GM21576 (cell line): ENCODE results near the gene CDH7.

Experiments used
- ATAC-seq: cut with Tn5 transposase; IDR thresholded peaks from one replicate; pipeline ENCODE4 v1.9.1; 2021; ENCODE audit warnings: mild to moderate bottlenecking, moderate library complexity; ENCODE audit not compliant: unreplicated experiment

Gene CDH7

DNA sequence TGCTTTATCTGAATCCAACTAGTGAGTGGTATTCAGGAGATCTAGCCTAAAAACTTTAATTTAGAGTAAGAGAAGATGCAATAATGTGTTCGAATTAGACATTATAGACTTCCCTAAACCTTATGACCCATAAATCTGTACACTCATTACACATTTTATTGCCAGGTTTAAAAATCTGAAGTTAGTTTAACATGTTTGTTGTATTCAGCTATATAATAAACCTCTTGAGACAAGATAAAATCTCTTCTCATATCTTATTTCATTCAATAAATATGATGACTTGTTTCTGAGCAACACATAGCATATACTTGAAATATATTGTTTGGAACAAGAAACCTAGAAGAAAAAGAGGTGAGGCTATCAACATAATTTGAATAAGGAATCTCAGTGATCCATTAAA lies 150.7 kb downstream of the CDH7 start:
- no peak for ATAC-seq

DNA sequence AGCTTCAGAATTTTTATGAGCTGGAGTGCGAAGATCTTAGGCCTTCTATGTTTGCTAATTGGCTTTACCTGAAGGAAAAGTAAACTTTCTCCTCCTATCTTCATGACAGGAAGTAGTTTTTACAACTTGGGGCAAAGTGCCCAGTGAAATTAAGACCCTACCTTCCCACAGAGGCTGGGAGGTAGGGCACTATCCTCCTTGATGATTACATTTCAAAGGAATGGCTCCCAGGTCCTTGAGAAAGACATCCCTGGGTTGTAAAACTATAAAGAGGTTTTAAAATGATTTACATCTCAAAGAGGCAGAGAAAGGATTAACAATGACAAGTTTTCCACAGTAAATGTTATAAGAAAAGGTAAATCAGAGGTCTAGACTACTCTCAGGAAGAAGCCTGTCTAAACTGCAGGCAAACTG lies 155.8 kb downstream of the CDH7 start:
- ATAC-seq: no peak

DNA sequence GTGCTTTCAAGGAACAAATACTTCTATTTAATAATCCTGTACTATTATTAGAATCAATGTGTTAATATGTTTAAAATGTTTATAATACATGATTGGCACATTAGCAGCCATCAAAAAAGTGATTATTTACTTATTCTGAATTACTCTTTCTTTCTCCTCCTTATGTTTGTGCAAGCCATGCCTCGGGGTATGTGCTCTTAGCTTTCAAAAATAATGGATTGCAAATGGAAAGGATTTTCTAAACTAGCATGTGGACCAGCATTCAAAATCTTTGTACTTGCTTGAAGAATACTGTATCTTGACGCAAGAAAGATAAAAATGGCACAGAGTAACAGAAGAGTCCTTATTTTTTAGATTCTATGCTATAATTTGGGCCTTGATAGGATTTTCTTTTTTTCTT lies 156.5 kb downstream of the CDH7 start:
- ATAC-seq: no peak

DNA sequence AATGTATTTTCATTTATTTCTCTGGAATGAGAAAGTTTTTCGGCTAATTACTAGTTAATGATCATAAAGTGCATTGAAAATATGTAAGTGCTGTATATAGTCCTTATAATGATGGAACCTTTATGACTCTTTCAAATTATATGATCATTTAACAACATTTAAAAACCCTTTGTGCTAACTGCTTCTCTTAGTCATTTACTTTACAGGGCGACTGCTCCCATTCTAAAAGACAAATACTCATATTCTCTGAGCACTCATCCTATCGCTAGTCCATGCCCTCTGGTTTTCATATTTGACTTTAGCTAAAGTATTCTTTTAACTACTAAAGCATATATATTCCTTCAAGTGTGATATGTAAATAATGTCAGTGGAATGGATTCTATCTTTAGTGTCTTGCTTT lies 168.2 kb downstream of the CDH7 start:
- ATAC-seq: no peak

DNA sequence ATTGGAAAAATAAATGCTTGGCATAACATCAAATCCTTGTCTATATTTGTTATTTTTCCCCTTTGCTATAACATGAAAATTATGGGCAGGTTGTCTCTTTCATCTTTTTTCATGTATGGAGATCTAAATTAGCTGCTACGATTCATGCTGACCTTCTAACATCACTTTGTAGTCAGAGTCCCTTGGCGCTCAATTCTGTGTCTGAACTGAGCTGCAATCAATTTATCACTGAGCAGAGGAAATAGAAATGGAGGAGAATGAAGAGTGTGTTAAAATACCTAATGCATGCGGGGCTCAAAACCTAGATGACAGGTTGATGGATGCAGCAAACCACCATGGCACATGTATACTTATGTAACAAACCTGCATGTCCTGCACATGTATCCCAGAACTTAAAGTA lies 168.9 kb downstream of the CDH7 start:
- no peak for ATAC-seq

DNA sequence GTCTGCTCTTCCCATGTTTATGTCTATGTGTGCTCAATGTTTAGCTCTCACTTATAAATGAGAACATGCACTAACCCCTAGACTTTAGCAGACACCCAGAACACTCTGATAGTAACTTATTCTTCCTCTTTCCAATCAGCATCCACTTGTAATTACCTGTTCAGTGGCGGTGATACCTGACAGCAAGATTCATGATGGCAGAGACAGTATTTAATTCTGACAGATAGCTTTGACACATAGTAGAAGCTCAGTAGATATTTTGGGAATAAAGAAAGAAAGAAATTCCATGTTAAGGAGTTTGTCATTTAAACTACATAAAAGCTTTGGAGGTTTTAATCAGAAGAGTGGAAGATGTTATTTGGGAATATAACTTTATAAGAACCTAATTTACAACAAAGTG lies 171.3 kb downstream of the CDH7 start:
- ATAC-seq: no peak

DNA sequence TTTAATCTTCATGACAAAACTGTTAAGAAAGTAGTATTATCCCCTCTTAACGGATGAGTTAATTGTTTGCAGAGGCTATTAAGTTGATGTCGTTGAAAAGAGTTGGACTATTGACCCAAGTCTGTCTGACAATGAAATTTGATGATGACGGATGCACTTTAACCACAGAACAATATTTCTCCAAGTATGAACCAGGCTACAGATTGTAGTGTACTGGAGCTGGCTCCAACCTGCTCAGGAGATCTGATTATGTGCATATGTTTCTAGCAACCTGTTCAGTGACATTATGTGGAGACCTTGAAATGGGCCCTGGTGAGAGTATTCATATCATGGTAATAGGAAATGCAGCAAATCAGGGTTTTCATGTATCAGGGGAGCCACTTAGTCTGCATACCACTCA lies 174.1 kb downstream of the CDH7 start:
- ATAC-seq: no peak

DNA sequence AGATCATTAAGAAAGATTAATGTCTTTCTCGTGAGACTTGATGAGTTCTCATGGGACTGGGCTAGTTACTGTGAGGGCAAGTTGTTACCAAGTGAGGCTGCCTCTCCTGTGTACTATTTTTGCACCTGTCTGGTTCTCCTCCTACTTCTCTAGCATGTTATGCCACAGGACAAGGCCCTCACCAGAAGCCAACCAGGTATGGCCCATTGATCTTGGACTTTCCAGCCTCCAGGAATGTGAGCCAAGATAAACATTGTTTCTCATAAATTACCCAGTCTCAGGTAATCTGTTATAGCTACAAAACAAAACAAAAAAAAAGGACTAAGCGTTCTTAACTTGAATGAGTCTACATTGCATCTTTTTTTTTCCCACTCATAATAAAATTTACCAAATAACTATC lies 184.1 kb downstream of the CDH7 start:
- ATAC-seq: no peak

DNA sequence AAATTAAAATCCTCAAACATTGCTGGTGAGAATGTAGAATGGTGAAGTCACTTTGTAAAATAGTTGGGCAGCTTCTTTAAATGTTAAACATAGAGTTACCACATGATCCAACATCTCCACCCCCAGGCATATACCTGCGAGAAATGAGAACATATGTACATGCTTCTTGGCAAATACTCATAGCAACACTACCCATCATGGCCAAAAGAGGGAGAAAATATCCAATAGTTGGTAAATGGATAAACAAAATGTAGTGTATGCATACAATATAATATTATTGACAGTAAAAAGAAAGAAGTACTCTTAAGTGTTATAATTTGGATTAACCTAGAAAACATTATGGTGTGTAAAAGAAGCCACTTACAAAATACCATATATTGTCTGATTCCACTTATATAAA lies 185.9 kb downstream of the CDH7 start:
- no peak for ATAC-seq

DNA sequence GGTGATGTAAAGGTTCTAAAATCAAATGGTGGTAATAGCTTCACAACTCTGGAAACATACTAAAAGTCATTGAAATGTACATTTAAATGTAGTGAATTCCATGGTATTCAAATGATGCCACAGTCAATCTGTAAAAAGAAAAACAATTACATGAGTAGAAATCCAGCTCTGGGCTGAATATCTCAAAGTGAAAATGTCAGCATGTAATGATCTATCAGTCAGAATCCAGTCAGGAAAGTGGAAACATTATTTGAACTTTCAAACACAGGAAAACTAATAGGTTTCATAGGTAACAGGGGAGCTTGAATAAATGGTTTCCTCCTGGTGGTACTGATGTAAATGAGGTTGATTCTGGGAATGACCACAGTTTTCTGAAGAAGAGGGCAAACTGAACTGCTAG lies 186.4 kb downstream of the CDH7 start:
- no peak for ATAC-seq

DNA sequence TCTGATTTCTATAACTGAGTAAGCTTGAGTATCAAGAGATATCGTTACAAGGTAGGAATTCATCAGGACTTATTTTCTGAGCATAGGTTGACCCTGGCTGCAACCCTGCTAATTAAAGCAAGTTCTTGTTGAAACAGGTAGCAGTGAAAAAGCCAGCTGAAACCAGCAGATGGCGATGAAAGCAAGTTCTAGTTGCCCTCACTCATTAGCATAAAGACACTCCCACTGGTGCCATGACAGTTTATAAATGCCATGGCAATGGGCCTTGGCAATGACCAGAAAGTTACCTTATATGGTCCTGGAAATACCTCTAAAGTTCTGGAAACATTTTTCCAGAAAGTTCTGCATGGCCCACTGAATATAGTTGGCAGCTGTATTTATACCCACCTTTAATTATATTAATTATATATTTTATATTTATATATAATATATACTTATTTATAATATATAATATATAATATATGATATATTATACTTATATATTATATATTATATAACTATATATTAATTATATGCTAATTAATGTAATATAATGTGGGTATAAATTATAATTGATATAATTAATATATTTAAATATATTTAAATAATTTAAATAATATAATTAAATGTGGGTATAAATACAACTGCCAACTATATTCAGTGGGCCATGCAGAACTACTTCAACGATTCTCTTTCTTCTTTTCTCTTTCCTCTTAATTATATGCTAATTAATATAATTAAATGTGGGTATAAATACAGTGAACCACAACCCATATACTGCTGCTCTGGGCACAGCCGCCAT lies 188.0 kb downstream of the CDH7 start:
- no peak for ATAC-seq
